GM18502 (cell line): ENCODE results near the gene CEACAM21.

Source experiments
- ATAC-seq: cut with Tn5 transposase; IDR thresholded peaks from one replicate; pipeline ENCODE4 v1.9.1; 2021; ENCODE audit warnings: mild to moderate bottlenecking; ENCODE audit not compliant: unreplicated experiment, poor library complexity

Gene CEACAM21

GRCh38 chr19:41575998-41576397 lies at the start of gene CEACAM21:
CEACAM21 (plus strand) TSS chr19:41576166; CDS start chr19:41576275, 109 bp downstream.
- ATAC-seq: peak; percentile 60

- ATAC-seq: no peak
These were observed 48.9 kb upstream of the CEACAM21 start for GRCh38 chr19:41527089-41527488.

DNA sequence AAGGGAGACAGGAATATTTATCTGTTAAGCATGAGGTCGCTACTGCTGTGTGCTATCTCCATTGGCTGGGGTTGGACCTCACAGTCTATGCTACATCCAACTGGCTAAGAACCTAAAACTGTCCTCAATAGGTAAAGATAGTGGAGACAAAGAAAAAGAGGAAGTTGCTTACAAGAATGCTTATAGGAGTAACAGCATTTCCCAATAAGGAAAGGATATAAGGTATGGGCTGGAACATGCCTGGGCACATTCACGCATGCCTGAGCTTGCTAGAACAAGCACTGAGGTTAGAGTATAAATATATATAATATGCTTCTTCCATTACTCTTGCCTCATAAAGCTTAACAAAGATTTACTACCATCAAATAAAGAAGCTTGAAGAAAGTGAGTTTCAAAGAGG lies 47.9 kb upstream of the CEACAM21 start:
- ATAC-seq: no peak

- ATAC-seq: no peak
These were observed 46.3 kb upstream of the CEACAM21 start for GRCh38 chr19:41529484-41530183.

DNA sequence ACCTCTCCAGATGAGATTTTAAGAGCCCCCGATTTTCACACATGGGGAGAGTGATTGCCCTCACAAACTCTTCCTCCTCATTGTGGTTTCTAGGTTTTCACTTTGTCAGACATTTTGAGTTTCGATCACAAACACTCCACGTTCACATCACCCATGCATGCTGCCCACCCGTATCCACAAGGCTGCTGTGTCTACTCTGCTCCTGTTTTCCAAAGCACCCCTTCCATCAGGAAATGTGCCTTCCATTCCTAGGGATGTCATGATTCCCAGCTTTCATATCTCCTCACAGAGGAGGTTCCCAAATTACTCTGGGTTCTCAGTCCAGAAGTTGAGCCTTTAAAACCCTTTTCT lies 45.8 kb upstream of the CEACAM21 start:
- ATAC-seq: no peak

GRCh38 chr19:41530761-41531301 lies 45.1 kb upstream of the CEACAM21 start:
- no peak for ATAC-seq

DNA sequence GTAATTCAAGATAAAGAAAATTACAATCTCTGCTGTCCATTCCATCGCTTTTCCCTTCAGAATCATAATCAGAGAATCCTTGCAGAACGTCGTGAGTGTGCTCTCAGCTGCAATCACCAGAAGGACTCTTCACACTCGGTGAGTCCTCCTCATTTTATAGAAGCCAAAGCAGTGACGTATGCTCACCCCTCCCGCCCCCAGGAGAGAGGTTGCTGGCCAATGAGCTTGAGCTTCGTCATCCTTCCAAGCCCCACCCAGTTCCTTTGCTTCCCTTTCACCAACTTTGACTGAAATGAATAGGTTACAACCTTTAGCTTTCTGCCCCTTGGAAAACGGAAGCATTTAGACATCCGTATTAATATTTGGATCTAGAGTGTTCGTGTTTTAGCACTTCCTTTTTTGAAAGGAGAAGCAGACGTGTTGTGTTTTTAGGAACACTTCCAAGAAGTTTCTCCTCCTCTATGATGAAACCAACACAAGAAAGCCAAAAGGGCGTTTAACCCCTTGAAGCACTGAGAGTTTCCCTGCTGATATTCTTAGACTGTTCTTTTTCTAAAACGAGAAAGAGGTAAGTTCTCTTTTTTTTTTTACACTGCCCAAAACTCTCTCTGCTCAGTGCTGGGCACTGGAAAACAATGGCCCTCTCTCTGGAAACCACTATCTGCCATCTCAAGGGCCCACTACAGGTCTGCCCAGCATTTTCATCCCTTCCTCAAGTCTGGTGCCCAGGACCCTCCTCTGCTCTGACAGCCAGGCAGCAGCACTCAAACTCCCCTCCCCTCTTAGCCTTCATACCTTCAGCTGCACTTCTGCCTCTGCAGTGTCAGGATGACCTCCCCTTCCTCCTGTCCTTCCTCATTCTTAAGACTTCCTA lies 44.3 kb upstream of the CEACAM21 start:
- ATAC-seq: no peak

DNA sequence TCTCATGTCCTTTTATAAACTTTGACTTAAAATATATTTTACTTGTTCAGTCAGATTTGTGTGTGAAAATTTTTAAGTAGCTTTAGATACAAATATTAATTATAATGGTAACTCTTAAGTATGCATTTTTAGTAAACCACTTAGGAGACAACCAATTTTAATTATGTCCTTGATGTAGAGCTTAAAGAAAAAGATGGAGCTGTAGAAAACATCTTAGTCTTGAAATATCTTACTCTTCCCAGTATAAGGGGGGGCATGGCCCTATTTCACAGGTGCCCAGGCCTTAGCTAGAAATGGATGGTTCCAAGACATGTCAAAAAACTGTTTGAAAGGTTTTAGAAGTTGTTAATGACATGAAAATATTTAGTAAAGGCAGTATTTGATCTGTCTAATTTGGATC lies 43.4 kb upstream of the CEACAM21 start:
- no peak for ATAC-seq

GRCh38 chr19:41533671-41534215 lies 42.2 kb upstream of the CEACAM21 start:
- no peak for ATAC-seq

DNA sequence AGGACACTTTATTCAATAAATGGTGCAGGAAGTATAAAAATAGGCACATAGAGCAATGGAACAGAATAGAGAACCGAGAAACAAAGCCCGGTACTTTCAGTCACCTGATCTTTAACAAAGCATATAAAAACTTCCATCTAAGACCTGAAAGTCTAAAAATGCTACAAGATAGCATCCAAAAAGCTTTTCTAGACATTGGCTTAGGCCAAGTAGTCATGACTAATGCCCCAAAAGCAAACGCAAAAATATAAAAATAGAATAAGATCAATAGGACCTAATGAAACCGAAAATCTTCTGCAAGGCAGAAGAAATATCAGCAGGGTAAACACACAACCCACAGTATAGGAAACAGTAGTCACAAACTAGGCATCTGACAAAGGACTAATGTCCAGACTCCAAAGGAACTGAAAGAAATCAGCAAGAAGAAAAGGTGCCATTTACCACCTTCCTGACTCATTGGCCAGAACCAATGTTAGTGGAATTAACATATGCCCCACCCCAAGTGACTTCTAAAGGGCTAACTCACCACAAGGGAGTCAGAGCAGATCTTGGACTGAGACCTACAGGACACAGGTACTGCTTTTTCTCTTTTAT lies 40.8 kb upstream of the CEACAM21 start:
- ATAC-seq: peak; percentile 70

DNA sequence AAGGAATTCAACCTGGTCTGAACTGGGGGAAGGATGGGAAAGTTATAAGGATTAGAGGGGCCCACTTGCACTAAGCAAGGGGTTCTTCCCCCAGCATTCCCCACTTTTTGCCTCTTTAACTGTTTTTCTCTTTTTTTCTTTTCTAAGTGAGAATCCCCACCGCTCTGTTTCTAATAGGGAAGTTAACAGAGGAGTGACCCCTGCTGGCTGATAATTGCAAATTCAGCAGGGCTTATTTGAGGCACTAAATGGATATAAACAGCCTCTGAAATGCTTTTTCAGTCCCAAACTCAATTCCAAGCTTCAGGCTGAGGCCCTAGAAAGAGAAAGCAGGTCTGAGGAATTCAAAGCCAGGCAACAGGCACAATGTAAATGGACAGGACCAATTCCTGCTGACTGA lies 38.2 kb upstream of the CEACAM21 start:
- ATAC-seq: no peak

DNA sequence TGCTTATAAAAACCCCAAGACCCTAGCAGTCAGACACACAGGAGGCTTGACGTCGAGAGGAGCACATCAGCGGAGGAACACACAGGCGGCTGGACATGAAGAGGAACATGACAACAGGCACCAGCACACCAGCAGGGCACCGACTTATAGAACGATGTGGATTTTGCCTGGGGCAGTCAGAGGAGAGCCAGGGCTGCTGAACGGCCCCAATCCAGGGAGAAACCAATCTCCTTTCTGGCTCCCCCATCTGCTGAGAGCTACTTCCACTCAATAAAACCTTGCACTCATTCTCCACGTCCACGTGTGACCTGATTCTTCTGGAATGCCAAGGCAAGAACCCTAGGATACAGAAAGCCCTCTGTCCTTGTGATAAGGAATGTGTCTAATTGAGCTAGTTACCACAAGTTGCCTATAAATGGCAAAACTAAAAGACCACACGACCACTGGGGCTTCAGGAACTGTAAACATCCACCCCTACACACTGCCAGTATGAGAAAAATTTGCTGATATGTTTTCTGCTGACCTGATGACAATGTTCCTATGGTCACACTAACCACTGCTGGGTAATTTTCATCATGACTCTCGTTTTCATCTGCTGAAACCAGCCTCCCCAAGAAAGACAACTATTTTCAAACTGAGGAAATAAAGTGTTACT lies 35.8 kb upstream of the CEACAM21 start:
- no peak for ATAC-seq

DNA sequence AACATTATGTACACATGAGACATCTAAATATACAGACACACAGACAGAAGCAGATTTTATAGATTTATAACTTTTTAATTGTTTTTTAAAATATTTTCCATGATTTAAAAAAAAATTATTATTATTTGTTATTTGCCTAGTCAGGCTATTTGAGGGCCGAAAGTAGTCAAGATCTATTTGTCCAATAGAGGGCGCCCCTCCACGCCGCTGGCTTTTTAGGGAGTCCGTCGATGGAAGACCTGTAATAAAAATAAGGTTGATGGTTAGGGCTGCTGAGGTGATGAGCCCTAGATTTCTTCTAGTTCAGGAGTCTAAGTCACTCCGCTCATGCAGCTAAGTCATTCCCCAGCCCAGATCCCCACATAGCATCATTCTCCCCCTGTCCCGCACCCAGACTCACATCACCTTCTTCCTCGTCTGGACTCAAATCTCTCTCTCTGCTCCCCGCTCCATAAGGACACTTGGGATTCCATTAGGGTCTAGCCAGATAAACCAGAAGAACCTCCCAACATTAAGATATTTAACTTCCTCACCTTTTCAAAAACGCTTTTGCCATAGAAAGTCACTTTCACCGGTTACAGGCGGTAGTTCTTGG lies 33.9 kb upstream of the CEACAM21 start:
- ATAC-seq: no peak

DNA sequence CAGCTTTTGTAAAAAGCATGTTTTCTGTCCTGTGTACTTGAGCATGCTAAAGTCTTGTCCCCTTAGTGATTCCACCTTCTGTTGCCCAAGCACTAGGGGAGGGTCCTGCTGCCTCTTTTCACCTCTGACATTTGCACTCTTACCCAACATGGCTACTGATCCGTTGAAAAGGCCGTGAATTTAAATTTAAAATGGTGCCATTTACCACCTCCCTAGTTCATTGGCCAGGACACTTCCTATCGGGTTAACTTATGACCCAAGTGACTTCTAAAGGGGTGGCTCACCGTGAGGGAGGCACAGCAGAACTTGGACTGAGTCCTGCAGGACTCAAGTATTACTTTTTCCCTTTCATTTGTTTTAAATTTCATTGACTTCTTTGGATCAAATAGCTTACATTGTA lies 33.3 kb upstream of the CEACAM21 start:
- no peak for ATAC-seq

DNA sequence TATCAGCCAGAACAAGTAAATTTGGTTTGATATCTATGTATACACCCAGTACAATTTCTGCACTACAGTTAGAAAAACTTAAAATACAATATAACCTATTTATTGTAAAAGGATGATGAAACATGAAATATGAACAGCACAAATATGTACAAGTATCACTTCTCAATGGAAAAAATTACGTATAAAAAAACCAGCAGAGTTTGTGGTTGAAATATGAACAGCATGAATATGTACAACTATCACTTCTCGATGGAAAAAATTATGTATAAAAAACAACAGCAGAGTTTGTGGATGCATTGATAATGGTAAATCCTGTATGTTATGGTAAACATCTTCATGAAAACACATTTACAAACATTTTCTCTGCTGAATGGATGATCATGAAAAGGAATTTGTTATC lies 32.4 kb upstream of the CEACAM21 start:
- no peak for ATAC-seq

DNA sequence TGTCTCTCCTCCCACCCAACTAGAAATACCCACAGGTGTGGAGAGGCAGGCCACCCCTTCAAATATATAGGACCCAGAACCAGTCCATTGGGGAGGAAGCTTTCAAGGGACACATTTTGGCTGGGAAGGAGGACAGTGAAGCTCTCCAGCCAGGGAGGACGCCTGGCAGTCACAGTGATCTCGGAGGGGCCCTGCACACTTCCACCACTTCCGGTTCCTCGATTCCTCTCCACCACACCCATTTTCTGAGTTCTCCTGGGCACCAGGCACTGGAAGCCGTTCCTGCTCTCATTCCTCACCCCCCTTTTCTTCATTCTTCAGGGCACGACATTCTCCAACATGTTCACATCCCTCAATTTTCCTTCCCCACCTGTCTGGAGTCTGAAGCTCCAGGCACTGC lies 30.4 kb upstream of the CEACAM21 start:
- no peak for ATAC-seq

- ATAC-seq: no peak
These were observed 29.6 kb upstream of the CEACAM21 start for GRCh38 chr19:41546386-41546789.

GRCh38 chr19:41546961-41547360 lies 29.0 kb upstream of the CEACAM21 start:
- no peak for ATAC-seq

DNA sequence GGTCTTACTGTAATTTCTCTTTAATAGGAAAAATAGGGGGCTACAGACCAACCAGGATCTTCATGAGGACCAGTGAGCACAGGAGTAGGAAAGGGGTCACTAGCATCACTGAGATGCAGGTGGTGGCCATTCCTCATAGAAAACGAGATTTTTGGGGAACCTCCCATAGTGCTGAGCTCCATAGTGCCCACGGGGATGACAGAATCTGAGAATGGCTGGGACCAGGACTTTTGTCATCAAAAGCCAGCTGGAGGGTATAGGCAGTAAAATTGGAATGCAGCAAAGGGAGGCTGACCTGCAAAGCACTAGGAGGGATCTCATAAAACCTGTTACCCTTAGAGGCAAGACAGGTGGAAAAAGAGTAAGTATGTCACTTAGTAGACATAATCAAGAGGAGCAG lies 28.4 kb upstream of the CEACAM21 start:
- ATAC-seq: no peak

GRCh38 chr19:41548047-41548446 lies 27.9 kb upstream of the CEACAM21 start:
- no peak for ATAC-seq
